ENCODE data around the gene CKLF.
"Not testable (repeated sequence)": the region's sequence is repeated elsewhere in the genome, so short reads cannot be mapped to it uniquely, and the experiment has no call there.

Gene CKLF

DNA sequence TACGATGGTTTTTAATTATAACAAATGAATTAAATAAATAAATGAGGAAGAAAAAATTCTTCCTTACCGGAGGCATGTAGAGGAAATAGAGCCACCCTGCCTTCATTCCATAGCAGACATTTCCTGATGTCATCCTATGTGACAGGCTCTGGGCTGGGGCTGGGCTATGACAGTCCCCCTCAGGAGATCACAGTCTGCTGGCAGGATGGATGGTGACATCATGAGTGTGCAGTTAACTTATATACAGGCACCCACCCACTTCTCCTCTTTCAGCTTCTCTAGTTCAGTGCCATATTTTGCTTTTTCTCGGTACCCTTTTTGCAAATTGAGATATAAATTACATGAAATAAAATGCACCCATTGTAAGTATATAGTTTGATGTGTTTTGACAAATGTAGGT lies 45.7 kb downstream of the CKLF start:
- DNase-seq (ENCODE audit: low read depth) = no peak

GRCh38 chr16:66599726-66600125 lies 47.4 kb downstream of the CKLF start:
- no peak for DNase-seq (ENCODE audit: low read depth)

DNA sequence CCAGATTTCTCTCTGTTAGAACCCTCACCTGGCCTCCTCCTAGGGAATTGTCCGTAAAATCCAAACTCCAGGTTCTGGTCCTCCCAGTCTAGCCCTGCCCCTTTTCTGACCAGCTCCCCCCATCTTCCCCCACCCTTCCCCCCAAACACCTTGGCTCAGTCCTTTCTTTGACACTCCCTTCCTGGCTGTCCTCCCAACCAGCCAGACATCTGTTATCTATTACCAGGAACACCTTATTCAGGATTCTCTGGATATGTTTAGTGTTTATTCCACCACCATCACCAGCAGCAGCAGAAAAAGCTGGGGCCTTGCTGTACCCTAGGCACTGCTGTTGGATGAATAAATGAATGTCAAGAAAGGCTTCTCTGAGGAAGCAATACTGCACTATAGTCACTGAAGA lies 48.1 kb downstream of the CKLF start:
- DNase-seq (ENCODE audit: low read depth) = no peak

DNA sequence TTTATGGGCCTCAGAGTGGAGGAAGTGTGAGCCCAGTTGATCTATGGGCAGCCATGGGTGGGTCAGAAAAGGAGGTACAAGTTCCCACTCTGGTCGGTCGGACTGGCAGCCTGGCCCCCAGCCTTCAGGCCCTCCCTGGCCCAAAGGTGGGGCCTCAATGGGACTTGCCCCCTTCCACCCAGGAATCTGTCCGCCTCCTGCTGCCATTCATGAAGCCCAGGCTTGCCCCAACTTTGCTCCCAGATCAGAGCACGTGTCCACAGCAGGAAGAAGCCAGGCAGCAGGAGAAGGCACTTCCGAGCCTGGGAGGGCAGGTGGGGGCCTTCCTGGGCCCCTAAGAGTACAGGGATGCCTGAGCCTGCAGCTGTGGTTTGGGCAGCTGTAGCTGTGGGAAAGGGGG lies 49.1 kb downstream of the CKLF start:
- no peak for DNase-seq (ENCODE audit: low read depth)

- DNase-seq (ENCODE audit: low read depth) = no peak
Measured at GRCh38 chr16:66603537-66604375, 51.4 kb downstream of the CKLF start.

DNA sequence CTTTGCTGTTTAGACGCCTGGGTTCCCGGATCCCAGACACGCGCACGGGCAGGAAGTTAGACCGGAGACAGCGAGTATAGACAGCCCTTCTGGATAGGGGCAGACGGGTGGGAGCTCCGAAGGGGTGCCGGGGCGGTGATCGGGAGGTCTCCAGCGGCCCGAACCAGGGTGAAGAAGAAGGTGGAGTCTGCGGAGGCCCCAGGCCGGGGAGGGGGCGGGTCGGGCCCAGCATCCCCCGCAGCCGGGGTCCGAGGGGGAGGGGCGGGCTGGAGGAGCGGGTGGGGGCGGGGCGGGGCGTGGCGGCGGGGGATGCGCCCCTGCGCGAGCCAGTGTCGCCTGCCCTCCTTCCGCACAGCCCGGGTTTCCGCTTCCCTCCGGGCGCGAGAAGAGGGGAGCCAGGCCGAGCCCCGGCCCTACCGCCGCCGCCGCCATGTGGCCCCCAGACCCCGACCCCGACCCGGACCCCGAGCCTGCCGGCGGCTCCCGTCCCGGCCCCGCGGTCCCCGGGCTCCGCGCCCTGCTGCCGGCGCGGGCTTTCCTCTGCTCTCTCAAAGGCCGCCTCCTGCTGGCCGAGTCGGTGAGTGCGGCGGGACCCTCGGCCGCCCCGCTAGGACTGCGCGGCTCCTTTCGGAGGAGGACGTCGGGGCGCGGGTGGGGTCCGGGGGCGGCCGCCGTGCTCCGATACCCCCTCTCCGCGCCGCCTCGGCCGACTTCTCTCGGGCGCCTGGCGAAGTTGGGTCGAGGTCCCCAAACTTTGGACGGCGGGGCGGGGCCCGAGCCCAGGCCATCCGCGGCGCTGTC lies 52.2 kb downstream of the CKLF start, which contains the start of gene CMTM3:
TSS of gene CMTM3 (plus strand) at position 329 of the 801 bp plus-strand sequence. CDS start at position 431, 102 bp downstream.
- no peak for DNase-seq (ENCODE audit: low read depth)

DNA sequence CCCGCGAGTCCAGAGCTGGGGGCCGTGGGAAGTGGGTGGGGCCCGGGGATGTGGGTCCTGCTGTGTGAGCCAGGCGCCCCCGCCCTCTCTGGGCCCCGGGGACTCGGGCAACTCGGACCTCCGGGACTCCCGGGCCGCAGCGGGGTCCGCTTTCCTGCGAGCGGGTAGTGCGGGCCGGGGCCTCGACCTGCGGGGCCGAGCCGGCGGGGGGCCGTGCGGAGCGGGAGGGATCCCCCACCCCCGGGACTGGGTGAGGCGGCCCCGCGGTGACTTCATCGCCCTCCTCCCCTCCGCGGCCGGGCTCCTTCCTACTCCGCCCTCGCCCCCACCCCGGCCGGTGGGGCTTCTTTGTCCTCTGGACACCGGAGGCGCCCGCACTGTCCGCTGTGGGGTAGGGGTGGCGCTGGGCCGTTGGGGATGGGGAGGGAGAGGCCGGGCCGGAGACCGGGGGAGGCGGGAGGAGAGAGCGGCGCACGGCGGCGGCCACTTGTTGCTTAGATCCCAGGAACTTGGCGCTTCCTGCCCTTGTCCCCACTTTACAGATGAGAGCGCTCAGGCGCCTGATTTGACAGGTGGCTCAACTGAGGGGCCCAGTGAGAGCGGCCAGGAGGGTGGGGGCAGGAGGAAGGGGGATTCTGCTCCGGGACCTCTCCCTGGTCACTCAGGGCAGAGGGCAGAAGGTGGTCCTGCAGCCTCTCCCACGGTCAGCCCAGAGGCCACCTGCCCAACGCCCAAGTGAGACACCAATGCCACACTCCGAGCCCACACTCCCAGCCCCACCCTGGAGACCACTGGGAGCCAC lies 53.0 kb downstream of the CKLF start:
- no peak for DNase-seq (ENCODE audit: low read depth)

DNA sequence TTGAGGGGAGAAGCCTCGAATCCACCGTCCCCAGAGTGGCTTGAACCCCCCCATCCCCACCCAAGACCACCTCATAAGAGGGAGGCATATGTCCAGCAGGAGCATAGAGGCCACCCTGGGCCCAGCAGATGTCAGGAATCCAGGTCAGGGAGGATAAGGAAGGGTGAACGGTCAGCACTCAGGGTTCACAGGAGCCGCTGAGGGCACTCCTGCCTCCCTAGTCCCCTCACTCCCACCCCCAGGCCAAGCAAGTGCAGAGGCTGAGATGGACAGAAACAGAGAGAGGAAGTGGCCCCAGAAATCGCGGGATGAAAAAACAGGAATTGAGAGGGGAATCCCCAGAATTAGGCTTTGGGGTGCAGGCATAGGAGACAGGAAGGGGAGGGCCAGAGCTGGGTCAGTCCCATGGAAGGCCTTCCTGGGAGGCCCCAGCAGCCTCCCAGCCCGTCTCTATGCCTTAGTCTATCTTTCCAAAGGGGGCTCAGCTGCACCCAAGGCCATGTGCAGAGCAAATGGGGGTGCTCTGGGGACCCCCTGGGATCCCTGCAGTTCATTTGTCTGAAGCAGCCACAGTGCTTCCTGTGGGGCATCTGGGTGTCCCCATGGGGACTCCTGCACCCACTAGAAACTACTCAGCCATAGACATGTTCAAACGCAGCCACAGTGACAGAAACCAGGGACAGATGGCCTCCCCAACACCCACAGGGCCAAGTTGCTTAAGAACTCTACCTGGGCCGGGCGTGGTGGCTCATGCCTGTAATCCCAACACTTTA lies 53.8 kb downstream of the CKLF start:
- no peak for DNase-seq (ENCODE audit: low read depth)

DNA sequence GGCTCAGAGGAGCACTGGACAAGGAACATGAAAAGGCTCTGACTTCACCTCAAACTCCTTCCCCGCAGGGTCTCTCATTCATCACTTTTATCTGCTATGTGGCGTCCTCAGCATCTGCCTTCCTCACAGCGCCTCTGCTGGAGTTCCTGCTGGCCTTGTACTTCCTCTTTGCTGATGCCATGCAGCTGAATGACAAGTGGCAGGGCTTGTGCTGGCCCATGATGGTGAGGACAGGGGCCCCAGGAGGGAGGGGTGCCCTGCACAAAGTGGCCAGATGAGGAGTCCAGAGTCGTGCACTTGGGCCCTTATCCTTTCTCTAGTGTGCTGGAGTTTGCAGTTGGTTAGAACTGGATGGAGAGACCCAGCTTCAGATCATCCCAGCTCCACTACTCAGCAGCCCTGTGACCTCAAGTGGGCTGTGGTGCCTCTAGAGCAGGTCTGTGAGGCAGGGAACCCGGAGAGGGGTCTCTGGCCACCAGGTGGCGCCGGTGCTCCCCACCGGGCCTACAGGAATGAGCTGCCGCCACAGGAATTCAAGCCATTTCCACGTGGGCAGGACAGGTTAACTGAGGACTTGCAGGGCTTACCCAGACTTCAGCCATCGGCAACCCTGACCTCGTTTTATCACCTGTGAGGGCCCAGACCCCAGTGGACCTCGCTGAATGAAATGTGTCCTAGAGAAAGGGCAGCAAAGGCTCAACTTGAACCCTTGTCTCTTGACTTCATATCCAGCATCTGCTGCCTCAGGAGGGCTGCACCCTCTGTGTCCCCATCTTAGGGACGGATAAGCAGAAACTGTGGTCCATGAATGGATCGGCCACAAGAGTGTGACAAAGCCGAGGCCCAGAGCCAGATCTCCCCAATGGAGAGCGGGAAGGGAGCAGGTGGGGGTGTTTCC lies 56.1 kb downstream of the CKLF start:
- DNase-seq (ENCODE audit: low read depth) = no peak

GRCh38 chr16:66609139-66609510 lies 56.7 kb downstream of the CKLF start:
- DNase-seq (ENCODE audit: low read depth) = no peak

GRCh38 chr16:66610111-66610820 lies 57.9 kb downstream of the CKLF start:
- DNase-seq (ENCODE audit: low read depth) = no peak

DNA sequence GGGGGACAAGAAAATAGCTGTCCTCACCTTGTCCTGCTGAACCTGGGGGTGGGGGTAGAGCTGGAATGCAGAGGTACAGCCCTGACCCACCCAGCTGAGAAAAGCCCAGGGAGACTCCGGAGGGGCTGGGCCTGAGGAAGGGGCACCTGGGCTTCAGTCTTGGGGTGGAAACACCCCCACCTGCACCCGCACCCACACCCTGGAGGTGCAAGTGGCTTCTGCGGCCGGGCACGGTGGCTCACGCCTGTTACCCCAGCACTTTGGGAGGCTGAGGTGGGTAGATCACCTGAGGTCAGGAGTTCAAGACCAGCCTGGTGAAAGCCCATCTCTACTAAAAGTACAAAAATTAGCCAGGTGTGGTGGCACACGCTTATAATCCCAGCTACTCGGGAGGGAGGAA lies 59.5 kb downstream of the CKLF start:
- DNase-seq (ENCODE audit: low read depth) = not testable (repeated sequence)

- DNase-seq (ENCODE audit: low read depth) = no peak
Measured at GRCh38 chr16:66612422-66612821, 60.0 kb downstream of the CKLF start.

- no peak for DNase-seq (ENCODE audit: low read depth)
Measured at GRCh38 chr16:66614161-66614802, 61.9 kb downstream of the CKLF start.

All from stromal cell of bone marrow (primary cell).